GM21381 (cell line): Measurements from ENCODE around the gene TPRX1.
"Not testable (repeated sequence)": the region's sequence is repeated elsewhere in the genome, so short reads cannot be mapped to it uniquely, and the experiment has no call there.

Experiments
- ATAC-seq: cut with Tn5 transposase; IDR thresholded peaks from one replicate; pipeline ENCODE4 v1.9.1; 2021; ENCODE audit warnings: mild to moderate bottlenecking, moderate library complexity; ENCODE audit not compliant: unreplicated experiment

TPRX1 gene

DNA sequence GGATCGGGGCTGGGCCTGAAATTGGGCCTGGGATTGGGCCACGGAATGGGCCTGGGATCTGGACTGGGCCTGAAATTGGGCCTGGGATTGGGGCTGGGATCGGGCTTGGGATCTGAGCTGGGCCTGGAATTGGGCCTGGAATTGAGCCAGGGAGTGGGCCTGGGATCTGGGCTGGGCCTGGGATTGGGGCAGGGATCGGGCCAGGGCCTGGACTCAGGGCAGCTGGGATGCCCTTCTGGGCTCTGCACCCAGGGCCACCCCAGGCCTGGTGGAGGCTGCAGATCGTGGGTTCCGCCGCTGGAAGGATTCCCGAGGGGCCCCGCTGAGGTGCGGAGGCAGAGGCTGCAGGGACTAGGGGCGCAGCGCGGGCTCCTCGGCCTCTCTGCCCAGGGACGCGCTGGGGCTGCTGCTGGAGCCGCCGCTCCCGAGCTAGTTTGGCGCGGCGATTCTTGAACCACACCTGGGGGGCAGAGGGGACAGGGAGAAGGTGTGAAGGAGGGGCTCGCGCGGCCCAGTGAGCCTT is 1.8 kb downstream of the TPRX1 start:
- no peak for ATAC-seq

GRCh38 chr19:47801270-47801669 is 3.1 kb downstream of the TPRX1 start:
- no peak for ATAC-seq

DNA sequence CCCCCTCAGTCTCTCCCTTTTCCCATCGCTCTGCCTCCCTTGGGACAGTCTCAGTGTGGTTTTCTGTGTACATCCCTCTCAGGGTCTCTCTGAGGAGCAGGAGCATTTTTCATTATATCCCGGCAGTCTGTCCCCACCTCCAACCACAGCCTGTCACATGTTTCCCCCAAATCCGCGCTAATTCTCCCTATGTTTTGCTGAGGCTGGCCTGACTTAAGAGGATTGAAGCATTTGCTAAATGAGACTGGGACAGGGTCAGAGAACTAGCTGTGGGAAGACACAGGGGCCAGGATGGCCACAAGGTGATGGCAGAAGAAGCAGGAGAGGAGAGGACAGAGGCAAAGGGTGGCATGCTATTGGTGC is 5.5 kb downstream of the TPRX1 start:
- no peak for ATAC-seq

DNA sequence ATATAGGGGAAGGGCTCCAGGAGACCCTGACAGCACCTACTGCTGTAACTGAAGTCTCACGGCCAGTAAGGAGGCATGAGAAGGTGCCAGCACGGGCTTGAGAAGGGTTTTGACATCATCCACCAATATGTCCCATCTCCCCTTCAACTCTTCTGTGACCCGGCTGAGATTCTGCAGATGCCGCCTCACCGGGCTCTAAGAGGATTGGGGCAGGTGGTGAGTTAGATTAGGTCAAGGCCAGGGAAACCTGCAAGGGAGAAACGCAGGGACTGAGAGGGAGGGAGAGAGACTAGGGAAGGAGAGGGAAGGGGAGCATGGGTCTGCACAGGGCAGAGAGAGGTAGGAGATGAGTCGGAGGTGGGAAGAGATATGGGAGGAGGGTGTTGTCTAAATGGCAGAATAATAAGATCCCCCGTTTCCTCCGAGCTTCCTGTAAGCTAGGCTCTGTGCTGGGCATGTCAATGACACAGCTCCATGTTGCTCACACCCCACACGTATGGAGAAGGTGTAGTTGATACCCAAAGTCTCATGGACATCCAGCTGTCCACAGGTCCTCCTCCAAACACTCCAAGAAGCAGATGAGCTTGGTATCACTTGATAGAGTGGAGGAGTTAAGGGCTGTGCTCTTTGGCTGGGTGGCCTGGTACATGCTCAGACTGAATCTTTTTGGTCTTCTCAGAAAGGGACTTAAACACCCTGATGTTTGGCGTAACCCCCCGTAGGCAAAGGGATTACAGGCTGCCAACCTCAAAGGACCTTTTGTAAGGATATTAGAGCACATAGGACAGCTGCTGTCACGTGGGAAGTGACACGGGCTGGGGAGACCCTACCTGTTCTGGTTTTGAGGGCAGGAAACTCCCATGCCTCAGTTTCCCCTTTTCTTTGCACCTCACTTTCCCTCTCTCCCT is 6.1 kb downstream of the TPRX1 start:
- no peak for ATAC-seq

DNA sequence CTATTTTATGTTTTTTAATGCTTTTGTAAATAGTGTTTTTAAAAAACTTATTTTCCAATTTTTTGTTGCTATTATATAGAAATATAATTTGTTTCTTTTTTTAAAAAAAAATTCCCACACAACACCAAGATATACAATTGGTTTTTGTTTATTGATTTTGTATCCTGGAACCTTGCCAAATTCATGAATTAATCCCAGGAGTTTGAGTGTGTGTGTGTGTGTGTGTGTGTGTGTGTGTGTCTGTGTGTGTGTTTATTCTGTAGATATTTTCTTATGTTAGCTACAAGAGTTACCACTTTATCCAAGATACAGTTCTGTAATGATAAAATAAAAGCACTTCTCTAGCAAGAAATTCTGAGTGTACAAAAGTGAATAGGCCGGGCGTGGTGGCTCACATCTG is 7.6 kb downstream of the TPRX1 start:
- no peak for ATAC-seq

DNA sequence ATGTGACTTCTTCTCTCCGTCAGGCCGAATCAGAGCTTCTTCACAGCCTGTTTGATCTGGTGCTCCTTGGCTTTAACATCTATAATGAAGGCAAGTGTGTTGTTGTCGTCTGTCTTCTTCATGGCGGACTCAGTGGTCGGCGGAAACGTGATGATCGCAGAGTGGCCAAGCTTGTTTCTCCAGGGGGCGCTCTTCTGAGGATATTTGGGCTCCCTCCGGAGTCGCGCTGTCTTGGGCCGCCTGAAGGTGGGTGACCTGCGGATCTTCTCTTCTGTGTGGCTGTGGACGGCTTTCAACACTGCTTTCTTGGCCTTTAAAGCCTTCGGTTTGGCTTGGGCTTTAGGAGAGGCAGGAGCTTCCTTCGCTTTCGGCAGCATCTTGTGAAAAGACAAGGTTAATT is 9.8 kb downstream of the TPRX1 start:
- no peak for ATAC-seq

GRCh38 chr19:47792616-47793015 is 11.7 kb downstream of the TPRX1 start:
- no peak for ATAC-seq

DNA sequence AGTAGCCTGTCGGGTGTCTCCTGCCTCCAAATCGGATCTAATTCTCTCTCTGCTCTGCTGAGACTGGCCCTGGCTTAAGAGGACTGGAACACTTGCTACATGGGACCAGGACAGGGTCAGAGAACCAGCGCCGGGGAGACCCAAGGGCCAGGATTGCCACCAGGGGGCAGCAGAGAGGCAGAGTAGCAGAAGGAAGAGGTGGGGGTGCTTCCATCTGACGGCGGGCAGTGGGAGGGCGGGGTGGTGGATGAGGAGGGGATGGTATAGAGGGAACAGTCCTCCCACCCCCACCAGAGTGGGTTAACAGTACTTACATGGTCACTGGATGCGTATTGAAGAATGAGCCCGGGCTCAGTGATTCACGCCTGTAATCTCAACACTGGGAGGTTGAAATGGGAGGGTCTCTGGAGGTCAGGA is 13.9 kb downstream of the TPRX1 start:
- no peak for ATAC-seq

GRCh38 chr19:47789811-47790210 is 14.5 kb downstream of the TPRX1 start:
- ATAC-seq = not testable (repeated sequence)

DNA sequence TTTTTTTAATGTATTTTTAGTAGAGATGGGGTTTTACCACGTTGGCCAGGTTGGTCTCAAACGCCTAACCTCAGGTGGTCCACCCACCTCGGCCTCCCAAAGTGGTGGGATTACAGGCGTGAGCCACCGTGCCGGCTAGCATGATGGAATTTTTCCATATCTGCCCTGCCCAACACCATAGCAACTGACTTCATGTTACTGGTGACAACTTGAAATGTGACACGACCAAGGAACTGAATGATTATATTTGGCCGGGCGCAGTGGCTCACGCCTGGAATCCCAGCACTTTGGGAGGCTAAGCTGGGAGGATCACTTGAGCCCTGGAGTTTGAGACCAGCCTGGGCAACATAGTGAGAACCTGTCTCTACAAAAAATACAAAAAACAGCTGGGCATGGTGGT is 17.0 kb downstream of the TPRX1 start:
- not testable (repeated sequence) for ATAC-seq

DNA sequence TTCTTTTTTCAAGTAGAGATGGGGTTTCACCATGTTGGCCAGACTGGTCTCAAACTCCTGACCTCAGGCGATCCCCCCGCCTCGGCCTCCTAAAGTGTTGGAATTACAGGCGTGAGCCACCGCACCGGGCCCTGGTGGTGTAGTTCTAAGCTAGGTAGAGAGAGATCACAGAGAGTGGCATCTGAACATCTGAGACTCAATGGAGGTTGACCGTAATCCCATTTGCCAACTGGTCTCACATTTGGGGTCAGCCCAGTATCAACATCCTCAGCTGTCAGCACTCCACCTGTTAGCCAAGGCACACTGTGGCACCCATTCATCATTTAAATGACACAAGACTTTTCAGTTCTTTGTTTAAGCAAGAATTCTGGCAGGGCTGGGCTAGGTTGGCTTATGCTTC is 17.8 kb downstream of the TPRX1 start:
- no peak for ATAC-seq

GRCh38 chr19:47781590-47782262 is 22.6 kb downstream of the TPRX1 start:
- ATAC-seq = no peak

DNA sequence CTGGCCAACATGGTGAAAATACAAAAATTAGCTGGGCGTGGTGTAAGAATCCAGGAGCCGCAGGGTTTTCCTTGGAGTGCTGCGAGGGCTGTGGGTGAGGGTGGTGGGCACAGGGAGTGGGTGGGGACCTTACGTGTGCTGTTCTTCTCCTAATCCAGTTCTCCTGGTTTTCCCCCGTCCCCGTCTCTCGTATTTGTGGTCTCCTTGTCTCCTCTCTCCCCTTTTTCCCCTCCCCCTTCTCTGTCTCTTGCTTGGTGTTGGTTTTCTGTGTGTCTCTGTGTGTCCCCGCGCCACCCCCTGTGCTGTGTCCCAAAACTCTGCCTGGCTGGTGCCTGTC is 24.2 kb downstream of the TPRX1 start:
- ATAC-seq = no peak

DNA sequence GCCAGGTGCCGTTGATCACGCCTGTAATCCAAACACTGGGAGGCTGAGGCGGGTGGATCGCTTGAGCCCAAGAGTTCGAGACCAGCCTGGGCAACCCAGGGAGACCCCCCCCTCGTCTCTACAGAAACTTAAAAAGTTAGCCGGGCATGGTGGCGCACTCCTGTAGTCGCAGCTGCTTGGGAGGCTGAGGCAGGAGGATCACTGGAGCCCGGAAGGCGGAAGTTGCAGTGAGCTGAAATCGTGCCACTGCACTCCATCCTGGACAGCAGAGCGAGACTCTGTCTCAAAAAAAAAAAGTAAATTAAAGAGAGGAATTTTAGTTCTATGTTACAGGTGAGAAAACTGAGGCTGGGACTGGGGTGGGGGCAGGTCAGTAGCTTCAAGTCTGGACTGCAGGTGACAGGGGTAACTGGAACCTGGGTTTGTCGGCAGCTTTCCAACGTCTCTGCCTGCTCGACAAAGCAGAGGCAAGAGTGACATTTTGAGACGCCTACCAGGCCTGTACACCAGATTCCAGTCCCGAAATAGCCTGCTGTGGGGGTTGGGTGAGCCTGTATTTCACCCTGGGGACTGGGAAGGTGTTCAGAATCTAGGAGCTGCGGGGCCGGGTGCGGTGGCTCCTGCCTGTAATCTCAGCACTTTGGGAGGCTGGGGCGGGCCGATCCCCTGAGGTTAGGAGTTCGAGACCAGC is 24.7 kb downstream of the TPRX1 start:
- ATAC-seq = no peak

DNA sequence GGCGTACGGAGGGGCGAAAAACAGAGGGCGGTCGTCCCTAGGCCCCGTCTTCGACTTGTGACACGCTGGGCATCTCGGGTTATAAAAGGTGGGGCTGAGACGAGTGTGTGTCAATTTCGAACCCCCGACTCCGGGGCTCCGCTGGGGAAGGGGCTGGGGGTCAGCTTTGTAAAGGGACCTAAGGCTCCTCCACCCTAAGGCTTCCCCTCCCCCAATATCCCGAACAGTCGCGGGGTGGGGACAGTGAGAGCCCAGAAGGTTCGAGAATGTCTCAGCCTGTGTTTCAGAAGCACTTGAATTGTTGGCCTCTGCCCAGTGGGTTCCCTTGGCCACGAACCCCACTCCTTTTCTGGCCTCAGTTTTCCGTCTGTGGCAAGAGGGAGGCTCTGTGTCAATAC is 25.4 kb downstream of the TPRX1 start:
- no peak for ATAC-seq

DNA sequence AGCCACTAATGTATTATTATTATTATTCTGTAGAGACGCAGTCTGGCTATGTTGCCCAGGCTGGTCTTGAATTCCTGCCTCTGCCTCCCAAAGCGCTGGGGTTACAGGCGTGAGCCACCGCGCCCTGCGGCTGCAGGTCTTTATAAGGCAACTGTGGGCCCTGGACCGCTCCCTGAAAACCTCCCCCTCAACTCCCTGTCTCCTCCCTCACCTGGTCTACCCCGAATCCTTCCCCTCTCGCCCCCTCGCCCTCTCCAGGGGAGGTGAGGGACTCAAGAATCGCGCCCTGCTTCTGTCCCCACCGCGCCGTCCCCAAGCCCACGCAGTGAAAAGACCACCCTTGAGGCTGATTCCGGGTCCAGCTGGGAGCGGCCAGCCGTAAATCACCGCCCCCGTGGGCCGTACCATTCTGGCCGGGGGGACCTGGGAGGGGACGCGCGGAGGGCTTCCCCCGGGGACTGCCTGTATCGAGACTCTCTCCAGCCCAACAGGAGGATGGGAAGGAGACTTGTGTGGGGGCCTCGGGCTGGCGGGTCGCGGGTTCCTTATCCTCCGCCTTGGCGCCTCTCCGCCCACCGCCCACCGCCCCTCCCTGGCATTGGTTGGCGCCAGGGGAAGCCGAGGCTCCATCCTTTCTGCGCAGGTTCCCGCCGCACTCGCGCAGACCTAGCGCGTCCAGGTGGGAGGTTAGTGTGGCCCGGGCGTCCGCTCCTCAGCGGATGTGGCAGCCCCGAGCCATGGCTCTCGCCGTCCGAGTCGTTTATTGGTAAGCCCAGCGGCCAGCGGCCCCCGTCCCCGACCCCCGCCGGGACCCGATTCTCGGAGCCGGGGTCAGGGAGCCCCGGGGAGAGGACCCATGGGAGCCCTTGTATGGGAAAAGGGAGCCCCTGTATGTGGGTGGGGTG is 26.1 kb downstream of the TPRX1 start, which contains the start of gene SELENOW:
Gene SELENOW (plus strand): TSS at position 655 of the 905 bp plus-strand sequence. CDS start 83 bp downstream, at position 738.
- ATAC-seq = peak; percentile 66

DNA sequence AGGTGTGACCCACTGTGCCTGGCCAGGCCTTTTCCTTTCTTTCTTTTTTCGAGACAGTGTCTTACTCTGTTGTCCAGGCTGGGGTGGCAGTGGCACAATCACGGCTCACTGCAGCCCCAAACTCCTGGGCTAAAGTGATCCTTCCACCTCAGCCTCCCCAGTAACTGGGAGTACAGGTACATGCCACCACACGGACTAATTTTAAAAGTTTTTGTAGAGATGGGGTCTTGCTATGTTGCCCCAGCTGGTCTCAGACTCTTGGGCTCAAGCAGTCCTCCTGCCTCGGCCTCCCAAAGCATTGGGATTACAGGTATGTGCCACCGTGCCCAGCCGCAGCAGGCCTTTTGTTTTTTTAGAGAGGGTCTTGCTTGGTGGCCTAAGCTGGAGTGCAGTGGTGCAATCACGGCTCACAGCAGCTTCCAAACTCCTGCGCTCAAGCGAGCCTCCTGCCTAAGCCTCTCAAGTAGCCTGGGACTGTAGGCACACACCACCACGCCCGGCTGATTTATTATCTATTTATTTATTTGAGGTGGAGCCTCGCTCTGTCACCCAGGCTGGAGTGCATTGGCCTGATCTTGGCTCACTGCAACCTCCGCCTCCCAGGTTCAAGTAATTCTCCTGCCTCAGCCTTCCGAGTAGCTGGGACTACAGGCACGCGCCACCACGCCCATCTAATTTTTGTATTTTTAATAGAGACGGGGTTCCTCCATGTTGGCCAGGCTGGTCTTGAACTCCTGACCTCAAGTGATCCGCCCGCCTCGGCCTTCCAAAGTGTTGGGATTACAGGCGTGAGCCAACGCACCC is 26.9 kb downstream of the TPRX1 start:
- ATAC-seq = not testable (repeated sequence)

GRCh38 chr19:47776568-47776967 is 27.8 kb downstream of the TPRX1 start:
- ATAC-seq = no peak

DNA sequence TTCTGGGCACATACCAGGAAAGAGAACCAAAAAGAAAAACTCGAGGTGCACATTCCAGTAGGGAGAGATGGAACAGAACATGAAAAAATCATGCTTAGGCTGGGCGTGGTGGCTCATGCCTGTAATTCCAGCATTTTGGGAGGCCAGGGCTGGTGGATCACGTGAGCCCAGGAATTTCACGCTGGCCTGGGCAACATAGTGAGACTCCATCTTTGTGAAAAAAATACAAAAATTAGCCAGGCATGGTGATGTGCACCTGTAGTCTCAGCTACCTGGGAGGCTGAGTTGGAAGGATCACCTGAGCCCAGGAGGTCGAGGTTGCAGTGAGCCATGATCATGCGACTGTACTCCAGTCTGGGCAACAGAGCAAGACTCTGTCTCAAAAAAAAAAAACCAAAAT is 33.1 kb downstream of the TPRX1 start:
- not testable (repeated sequence) for ATAC-seq

DNA sequence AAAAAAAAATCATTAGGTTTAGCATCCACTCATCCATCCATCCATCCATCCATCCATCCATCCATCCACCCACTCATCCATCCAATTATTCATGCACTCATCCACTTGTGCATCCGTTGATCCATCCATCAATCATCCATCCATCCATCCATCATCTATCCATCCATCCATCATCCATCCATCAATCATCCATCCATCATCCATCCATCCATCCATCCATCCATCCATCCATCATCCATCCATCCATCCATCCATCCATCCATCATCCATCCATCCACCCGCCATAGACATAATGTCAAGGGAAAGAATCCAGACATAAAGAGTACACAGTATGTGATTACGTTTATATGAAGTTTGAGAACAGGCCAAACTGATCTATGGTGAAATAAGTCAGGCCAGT is 34.8 kb downstream of the TPRX1 start:
- ATAC-seq = no peak
